GM18519 (cell line): ENCODE results near the gene GTPBP6.

Experiments
- ATAC-seq: cut with Tn5 transposase; IDR thresholded peaks from one replicate; pipeline ENCODE4 v1.9.1; 2021; ENCODE audit warnings: mild to moderate bottlenecking, moderate library complexity; ENCODE audit not compliant: unreplicated experiment, low FRiP score

The GTPBP6 gene, protein sequence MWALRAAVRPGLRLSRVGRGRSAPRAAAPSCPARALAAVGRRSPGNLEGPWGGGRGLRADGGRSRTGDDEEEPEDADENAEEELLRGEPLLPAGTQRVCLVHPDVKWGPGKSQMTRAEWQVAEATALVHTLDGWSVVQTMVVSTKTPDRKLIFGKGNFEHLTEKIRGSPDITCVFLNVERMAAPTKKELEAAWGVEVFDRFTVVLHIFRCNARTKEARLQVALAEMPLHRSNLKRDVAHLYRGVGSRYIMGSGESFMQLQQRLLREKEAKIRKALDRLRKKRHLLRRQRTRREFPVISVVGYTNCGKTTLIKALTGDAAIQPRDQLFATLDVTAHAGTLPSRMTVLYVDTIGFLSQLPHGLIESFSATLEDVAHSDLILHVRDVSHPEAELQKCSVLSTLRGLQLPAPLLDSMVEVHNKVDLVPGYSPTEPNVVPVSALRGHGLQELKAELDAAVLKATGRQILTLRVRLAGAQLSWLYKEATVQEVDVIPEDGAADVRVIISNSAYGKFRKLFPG

DNA sequence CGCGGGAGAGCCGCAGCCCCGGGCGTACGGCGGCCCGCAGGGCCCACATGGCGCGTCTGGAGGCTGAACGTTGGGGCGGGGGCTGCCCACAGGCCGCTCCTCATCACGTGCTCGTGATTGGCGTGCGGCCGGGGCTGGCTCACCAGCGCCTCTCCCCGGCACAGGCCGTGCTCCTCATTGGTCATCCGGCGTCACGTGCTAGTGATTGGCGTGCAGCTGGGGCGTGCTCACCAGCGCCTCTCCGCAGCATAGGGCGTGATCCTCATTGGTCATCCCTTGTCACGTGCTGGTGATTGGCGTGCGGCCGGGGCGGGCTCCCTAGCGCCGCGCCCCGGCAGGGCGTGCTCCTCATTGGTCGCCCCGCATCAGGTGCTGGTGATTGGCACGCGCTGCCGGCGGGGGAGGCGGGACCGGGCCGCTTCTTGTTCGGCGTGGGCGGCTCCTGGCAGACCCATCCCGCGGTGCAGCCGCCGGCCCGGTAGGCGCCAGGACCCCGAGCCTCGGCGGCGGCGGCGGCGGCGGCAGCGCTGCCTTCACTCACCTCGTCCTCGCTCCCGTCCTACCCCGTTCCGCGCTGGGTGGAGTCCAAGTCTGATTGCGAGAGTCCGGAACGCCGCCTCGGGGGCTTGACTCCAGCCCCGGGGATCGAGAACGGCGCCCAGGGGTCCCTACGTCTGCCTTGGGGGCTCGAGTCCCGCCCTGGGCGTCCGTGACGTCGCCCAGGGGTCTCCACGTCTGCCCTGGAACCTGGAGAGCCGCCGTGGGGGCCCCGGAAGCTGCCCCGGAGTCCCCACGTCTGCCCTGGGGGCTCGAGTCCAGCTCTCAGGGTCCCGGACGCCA lies at the start of gene GTPBP6:
TSS of gene GTPBP6 (minus strand) at position 58 of the 840 bp plus-strand sequence. CDS start at position 49, 9 bp downstream.
- ATAC-seq: peak; percentile 83

DNA sequence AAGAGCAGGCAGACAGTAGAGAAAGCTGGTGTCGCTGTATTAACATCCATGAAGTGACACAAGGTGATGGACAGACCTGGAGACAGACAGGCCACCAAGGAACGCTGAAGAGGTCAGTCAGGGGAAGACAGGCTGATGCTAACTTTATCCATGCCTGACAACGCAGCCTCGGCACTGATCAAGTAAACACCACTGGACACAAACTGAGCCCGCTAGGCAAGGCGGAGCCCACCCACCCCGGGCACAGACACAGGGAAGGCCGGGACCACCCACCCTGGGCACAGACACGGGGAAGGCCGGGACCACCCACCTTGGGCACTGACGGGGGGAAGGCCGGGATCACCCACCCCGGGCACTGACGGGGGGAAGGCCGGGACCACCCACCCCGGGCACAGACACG lies 49.3 kb upstream of the GTPBP6 start:
- ATAC-seq: no peak

DNA sequence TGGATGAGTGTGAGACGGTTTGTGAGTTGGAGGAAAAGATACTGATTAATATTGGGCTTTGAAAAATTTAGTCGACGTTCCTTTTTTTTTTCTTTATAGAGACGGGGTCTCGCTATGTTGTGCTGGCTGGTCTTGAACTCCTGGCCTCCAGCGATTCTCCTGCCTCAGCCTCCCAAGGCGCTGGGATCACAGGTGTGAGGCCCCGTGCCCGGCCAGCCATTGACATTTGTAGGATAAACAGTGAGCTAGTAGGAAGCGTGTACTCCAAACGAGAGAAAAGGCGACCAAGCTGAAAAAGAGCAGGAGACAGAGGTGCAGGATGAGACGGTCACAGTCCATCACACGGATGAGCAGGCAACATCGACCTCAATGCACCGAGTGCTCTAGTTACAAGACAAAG lies 48.8 kb upstream of the GTPBP6 start:
- ATAC-seq: no peak

DNA sequence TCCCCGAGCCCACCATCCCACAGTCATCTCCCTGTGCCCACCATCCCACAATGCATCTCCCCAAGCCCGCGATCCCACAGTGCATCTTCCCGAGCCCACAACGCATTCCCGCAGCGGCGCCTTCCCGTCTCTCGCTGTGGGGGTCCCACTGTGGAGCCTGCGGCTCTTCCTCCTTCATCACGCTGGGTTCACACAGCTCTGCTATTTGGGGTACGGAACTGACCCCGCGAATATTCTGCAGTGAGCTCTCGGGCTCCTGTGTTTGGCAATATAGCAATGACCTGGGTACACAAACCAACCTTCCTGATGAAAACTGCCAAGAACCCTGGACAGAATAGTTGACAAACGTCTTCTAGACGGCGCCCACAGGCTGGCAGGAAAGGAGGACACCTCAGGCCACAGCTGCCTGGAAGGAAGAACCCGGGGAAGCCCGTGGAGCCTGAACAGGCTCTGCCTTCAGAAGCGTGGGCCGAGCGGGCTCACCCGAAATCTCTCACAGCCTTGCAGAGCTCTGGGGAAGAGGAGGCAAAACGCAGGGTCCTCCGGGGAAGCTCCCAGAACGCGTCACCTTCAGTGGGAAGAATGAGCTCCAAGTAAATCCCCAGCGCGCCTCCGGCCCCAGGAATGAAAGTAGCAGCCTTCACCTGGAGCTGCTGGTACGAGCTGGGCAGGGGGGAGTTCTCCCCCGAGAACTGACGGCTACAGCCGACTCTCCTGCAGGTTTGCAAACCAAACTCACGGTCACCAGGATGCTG lies 45.2 kb upstream of the GTPBP6 start:
- no peak for ATAC-seq

DNA sequence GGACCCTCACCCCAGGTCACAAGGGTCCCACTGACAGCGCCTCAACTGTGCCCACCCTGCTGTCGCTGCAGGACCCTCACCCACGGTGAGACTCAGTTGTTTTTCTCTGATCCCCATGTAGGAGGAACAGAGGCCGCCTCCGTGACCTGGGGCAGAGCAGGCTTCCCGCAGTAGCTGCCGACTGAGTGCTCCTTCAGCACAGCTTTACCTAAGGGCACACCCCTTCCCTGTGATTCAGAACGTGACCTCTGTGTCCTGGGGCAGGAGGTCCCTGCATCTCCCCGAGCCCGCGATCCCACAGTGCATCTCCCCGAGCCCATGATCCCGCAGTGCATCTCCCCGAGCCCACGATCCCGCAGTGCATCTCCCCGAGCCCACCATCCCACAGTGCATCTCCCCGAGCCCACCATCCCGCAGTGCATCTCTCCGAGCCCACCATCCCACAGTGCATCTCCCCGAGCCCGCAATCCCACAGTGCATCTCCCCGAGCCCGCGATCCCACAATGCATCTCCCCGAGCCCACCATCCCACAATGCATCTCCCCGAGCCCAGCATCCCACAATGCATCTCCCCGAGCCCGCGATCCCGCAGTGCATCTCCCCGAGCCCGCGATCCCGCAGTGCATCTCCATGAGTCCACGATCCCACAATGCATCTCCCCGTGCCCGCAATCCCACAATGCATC lies 44.5 kb upstream of the GTPBP6 start:
- ATAC-seq: no peak

DNA sequence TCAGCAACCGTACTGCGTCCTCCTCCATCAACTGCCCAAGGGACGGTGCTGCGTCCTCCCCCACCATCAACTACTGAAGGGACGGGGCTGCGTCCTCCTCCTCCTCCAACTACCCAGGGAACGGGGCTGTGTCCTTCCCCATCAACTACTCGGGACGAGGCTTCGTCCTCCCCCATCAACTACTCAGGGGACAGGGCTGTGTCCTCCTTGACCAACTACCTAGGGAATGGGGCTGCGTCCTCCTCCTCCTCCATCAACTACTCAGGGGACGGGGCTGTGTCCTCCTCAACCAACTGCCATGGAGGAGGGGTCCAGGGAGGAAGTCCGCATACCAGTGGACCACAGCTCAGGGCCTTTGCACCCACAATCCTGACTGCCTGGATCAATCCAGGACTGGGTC lies 43.8 kb upstream of the GTPBP6 start:
- no peak for ATAC-seq

DNA sequence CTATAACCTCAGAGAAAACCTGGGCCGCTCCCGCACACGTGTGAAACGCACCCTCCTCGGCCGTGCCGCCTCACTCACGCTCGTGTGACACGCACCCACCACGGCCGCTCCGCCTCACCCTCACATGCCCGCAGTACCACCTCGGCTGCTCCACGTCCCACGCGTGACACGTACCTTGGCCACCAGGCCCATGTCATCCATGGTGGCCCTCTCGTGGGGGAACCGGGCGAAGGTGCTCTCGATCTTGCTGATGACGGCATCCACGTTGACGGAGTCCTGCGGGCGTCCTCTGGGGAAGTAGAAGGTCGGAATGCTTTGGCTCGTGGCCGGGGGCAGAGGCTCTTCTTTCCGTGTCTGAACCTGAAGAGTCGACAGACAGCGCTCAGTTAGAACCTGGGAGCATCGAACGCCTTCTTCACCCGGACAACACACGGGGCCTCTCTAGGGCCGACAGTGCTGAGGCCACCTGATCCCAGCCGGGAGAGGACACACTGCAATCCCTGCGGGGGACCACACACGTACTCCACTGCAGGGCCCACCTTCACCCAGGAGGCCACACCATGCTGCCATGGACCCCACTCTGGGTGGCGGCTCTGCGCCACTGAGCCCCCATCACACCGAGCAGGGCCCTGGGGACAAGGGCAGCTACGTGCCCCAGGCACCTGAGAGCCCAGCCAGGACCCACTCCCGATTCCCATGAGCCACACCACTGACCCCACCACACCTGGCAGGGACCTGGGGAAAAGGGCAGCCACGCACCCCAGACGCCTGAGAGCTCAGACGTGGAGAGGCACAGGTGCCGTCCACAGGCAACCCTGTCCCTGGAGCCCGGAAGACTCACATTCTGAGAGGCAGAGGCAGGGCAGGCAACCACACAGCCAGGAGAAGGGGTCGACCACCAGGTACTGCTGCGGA lies 42.9 kb upstream of the GTPBP6 start:
- ATAC-seq: no peak

DNA sequence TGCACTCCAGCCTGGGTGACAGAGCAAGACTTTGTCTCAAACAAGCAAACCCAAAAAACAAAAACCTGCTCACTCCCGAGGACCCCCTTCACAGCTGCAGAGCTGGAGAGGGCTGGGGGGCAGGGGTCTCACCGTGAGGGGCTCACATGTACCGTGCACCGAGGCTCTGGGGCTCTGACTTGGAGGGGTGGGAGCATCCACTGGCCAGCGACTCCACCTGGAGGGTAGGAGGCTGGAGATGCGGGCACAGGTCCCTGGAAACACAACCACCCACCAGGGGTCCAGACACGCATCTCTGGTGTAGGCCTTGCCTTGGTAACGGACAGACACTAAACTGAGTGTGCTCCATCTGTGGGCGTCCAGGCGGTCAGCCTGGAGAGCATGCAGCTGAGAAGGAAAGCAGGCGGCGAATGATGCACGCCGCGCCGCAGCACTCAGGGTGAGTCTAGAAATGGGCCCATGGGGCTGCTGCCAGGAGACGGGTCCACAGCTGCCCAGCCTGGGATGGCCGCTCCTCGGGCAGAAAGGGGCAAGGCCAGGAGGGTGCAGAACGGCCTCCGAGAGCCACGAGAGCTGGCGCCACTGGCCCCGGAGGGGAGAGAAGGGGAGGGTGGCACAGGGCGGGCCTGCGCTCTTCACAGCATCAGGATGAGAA lies 42.0 kb upstream of the GTPBP6 start:
- ATAC-seq: no peak

DNA sequence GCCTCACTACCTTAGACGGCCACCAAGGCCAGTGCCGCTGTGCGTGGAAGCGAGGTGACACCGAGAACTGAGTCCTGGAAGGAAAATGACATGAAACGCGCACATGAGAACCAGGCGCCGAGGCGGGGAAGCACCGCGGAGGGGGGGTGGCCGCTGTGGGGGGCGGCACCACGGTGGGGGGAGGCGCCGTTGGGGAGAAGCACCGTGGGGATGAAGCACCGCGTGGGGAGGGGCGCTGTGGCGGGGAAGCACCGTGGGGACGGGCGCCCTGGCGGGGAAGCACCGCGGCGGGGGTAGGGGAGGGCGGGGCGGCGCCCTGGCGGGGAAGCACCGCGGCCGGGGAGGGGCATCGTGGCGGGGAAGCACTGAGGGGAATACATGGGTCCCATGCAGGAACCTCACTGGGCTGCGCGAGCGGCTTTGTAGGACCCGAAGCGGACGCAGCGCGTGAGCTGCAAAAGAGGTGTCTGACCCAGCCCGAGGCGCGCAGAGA lies 40.1 kb upstream of the GTPBP6 start:
- ATAC-seq: no peak

DNA sequence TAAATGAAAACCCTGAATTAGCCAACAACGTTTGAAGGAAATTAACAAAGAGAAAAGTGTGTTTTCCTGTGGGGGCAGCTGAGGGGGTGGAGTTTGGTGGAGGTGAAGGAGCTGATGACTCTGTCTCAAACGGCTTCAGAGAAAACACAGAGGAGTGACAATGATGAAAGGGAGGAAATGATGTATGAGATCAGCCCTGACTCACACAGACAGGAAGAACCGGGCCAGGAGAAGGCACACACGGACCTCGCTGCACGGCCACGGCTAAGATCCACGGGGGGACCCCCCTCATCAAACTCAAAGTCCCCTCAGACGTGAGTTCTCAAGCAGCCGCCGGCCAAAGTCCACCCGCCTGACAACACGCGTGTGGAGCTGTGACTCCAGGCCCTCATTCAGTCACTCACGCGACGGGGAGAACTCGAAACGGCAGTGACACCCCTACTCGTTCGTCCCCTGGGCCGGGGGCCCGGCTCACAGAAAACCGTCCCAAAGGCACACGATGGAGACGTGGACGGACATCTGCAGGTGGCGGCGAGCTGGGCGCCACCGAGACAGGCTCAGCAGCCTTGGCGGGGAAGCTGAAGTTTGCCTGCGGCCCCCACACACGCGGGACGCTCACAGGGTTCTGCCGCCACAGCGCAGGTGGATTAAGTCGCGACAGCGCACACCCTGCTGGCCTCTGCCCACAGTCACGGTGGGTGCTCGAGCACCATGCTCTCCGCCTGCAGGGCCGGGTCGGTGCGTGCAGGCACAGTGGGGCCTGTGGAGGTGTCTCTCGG lies 39.3 kb upstream of the GTPBP6 start:
- ATAC-seq: no peak

DNA sequence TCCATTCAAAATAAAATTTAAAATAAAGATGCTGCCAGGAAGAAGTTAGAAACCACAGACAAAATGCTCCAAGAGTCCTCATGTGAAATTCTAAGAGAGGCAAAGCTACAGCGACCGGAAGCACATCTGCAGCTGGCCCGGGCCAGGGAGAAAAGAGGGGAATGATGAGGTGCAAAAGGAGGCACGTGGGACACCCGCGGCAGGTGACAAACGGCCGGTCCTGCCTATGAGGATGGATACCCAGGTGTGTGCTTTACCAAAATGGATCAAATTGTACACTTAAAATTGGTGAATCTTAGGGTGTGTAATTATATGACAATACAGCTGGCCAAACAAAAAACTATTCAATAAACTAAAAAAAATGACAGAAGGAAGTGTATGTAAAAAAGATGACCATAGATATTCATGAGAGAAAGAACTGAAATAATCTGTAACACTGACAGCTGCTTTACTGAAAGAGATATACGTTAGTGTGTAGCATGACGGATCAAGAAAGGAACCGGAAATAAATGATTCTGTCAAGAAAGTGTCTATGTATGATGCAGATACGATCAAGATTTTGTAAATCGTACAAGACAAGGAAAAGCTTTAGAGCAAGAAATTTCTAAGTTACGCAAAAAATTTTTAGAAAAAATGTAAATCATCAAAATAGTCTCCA lies 38.6 kb upstream of the GTPBP6 start:
- ATAC-seq: no peak

DNA sequence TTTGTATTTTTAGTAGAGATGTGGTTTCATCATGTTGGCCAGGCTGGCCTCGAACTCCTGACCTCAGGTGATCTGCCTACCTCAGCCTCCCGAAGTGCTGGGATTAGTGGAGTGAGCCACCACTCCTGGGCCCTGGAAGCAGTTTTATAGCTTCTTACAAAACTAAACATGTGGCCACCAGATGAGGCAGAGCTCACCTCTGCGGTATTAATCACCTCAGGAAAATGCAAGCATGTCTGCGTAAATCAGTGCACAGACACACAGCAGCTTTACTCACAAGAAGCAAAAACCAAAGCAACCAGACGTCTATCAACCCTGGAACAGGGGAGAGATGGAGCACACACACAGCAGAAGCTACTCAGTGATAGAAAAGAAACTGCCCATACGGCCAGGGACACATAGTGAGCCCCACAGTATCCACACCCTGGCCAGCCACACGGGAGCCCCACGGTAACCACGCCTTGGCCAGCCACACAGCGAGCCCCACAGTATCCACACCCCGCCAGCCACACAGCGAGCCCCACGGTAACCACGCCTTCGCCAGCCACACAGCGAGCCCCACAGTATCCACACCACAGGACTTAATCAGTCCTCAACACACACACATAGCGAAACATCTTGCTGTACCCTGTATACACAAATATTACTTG lies 37.9 kb upstream of the GTPBP6 start:
- no peak for ATAC-seq

DNA sequence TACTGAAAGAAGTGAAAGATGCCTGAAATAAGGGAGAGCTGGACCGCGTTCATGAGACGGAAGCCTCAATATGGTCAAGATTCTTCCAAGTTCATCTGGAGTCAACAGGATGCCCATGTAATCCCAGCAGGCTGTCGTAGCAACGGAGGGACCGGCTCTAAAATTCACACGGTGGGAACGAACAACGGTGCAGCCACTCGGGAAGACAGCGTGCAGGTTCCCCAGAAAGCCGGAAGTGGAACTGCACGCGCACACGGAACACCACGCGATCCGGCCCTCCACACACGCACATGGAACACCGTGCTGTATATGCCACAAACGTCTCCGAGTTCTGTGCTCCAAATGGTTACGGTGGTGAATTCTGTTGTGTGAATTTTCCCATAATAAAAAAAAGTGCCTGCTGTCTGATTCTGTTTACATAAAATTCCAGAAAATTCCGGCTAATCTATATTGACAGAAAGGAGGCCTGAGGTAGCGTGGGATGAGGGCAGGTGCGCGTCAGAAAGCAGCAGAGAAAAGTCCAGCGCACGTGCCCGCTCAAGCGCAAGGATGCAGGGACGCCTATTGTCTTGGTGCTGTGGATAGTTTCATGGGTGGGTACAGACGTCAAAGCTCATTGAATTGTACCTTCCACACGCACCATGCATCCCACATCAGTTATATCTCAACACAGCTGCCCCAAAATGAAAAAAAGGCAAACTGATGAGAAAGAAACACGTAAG lies 36.9 kb upstream of the GTPBP6 start:
- ATAC-seq: no peak

DNA sequence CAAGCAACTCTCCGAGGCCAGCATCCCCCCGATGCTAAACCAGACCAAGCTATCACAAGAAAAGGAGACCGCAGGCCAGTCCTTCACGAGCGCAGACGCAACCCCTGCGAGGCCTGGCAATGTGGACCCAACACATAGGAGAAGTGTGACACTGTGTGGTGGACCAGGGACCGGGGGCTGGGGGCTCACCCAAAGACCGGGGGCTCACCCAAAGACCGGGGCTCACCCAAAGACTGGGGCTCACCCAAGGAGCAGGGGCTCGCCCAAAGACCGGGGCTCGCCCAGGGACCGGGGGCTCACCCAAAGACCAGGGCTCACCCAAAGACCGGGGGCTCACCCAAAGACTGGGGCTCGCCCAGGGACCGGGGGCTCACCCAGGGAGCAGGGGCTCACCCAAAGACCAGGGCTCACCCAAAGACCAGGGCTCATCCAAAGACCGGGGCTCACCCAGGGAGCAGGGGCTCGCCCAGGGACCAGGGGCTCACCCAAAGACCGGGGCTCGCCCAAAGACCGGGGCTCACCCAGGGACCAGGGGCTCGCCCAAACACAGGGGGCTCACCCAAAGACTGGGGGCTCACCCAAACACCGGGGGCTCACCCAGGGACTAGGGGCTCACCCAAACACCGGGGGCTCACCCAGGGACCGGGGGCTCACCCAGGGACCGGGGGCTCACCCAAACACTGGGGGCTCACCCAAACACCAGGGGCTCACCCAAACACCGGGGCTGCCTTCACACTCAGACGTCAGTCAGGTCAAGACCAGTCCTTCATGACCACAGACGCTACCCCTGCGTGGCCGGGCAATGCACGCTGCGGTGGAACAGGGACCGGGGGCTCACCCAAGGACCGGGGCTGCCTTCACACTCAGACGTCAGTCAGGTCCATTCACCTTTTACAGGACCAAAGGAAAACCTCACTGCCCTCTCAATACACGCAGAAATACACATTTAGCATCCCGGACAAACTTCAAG lies 35.3 kb upstream of the GTPBP6 start:
- ATAC-seq: no peak
